G401.6 (cell line): ENCODE data around the gene MAL.

ENCODE experiments used
- FAIRE-seq: peaks from 2 replicates; lab custom pipeline; 2012; peaks lifted over from hg19 to GRCh38; lab: Jason Lieb, UNC

Gene MAL

DNA sequence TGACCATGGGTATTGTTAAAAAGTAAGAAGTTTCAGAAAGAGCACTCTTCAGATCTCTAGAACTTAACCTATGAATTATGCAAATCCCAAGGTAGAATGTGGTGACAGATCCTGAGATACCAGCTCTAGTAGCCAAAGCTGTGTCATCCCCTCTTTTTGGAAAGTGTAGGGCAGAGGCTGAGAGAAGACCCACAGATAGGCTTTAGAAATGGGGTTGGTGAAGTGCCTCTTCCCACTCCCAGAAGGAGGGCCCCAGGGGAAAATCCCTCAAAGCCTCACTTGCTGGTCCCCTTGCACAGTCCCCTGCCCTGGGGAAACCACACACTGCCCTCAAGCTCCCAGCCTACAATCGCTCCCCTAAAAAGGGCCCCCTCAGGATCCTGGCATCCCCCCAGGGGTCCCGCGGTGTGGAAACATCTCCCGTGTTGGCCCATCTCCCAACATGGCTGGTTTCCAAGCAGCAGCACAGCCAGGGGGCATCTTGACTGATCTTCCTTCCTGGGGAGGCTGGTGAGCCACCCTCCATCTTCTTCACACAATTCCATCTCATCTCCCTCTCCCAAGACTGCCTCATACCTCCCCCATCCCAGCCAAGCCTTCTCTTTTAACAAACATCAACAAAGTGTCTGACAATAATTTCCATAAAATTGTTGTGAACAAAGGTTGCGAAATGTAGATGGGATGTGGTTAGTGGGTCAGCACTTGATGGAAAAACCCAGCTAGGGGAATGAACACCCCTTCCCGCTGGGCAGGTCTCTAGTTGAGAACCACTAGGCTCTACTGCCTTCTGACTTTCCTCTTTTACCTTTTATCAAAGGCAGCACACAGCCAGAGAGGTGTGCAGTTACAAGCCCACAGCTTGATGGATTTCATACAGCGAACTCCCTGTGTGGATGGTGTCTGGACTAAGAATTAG, 25.1 kb downstream of the MAL start:
- FAIRE-seq: no peak

DNA sequence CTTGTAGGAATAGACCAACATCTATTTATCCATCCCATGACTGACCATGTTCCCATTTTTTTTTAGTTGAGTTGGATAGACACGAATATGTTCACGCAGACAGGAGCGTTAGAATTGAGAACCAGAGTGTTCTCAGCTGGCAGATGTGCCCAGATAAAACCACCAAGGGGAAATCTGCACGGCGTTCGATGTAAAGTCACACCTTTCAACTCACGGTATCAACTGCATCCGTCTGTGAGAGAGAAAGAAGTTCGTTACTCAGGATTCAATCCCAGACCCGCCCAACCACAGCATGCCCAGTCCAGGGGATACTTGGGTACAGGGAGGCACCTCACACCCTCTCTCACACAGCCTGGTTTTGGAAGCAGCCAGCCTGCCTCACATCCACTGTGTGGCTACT, 26.1 kb downstream of the MAL start:
- FAIRE-seq: no peak

DNA sequence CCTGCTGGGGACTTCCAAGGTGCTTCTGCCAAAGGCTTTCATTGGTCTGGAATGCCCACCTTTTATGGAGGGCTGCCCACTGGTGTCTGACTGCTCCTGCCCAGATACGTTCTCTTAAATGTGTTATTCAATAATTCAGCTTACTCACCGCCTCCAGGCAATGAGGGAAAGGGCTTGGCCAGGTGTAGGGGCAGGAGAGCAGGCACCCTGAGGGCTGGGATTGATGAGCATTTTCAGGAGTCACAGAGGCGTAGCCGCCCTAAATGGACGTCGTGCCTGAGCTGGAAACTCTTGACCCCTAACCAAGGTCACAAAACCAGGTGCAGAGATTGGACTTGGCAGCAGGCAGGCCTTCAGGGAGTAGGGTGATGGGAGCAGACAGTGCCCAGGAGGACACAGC, 26.8 kb downstream of the MAL start:
- FAIRE-seq: no peak

DNA sequence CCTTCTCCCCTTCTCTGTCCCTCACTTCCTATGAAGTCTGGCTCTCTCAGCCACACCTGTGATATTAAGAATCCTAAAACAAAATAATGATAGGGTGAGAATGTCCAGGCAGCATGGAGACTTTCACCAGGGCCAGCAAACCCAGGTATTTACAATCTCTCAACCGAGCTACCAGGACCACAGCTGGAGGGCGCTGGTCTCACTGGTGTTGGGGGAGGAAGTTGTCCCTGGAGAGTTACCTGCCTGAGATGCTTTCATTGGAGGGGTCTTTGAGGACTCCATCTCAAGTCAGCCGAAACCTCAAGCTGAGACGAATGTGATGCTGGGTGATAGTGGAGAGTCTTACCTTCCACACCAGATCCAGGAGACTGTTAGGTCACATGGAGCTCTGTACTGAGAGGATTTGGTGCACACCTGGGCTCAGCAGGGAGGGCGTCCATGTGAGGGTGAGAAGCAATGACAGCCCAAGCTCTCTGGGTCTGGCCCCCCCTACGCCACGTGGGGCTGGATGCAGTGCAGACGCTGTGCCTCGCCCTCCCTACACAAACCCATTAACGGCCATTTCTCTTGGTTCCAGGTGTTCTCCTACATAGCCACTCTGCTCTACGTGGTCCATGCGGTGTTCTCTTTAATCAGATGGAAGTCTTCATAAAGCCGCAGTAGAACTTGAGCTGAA, 27.4 kb downstream of the MAL start:
- FAIRE-seq: no peak

DNA sequence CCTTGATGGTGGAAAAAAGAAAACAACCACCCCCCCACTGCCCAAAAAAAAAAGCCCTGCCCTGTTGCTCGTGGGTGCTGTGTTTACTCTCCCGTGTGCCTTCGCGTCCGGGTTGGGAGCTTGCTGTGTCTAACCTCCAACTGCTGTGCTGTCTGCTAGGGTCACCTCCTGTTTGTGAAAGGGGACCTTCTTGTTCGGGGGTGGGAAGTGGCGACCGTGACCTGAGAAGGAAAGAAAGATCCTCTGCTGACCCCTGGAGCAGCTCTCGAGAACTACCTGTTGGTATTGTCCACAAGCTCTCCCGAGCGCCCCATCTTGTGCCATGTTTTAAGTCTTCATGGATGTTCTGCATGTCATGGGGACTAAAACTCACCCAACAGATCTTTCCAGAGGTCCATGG, 28.0 kb downstream of the MAL start:
- FAIRE-seq: no peak

DNA sequence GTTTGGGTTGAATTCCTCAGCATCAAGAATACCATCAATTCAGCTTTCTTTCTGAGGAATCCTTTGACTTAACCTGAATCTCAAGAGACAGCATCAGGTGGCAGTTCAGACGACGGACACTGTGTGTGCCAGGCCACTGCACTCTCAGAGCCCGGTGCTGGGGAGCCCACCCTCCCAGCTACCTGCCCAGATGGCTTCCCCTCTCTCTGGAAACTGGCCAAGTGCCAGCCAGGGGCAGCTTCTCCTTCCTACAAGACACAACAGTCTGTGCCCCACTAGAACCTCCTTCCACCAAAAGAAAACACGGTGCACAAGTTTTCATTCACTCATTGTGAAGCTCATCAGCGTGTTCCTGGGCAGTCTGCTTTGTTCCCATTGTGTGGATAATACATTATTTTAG, 28.5 kb downstream of the MAL start:
- no peak for FAIRE-seq

DNA sequence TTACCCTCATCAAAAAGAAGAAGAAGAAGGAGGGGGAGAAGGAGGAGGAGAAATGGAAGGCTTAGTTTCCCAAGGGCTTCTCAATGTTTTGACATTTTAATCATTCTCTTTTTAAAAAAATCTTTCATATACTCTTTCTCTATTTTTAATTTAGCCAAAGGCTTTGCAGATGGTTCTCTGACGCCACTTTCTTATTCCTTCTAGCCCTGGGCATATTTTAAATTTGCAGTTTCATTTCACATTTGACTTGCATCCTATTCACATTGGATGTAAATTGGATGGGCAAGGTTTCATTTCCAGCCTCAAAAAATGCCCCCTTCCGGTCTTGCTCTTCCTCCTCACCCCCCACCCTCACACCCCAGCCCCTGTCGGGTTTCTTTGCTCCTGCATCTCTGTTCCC, 29.8 kb downstream of the MAL start:
- FAIRE-seq: no peak

DNA sequence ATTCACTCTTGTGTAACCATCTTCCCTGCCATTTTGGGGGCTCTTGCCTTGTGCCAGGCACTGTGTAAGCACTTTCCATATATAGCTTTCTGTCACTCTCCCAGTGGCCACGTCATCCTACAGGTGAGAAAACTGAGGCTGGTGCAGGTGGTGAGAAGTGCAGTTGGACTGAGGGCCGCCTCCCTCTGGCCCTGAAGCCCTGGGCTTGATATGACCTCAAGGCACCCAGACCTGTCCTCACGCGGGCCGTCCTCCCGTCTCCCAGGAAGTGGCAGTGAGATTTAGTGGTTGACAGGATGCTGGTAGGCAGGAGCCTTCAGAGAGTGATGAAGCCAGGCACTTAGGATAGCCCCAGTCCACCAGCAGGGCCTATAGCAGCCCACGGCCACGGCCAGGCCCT, 30.5 kb downstream of the MAL start:
- no peak for FAIRE-seq

DNA sequence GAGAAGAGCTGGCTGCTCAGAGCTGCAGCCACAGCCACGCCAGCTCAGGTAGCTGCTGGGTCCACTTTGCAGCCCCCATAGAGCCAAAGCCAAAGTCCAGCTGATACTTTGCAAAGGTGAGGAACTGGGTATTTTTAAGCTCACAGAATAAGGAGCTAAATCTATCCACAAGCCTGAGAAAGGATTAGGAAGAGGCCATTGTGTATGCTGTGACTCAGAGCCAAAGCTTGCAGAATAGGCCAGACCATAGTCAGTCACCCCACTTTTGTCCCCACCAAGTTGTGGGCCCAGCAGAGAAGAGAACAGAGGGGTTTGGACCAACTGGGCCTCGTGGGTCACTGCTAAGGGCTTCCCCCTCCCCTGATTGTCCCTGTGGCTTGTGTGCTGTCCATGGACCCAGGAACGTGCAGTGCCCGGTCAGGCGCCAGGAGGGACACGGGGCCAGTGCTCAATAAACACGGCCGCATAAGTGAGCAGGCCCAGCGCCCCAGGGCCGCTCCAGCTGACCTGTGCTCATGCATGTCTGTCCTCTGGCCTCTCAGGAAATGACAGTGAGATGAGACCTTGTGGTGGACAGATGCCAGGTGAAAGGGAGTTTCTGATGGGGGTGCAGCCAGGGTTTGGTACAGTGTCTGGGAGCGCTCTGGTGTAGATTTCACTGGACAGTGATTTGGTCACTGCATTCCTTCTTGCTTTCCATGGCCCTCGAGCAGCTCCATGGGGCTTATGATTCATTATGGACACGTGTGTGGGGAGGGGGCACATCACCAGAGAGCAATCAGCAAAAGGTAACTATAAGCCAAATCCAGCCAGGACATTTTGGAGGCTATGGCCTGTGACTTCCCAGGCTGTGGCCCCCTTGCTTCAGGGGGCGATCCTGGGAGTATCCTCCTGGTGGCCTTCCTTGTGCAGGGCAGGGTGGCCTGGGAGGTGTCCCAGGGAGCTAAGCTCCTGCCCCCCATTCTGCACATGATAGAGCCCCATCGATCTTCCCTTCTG, 31.3 kb downstream of the MAL start:
- no peak for FAIRE-seq

DNA sequence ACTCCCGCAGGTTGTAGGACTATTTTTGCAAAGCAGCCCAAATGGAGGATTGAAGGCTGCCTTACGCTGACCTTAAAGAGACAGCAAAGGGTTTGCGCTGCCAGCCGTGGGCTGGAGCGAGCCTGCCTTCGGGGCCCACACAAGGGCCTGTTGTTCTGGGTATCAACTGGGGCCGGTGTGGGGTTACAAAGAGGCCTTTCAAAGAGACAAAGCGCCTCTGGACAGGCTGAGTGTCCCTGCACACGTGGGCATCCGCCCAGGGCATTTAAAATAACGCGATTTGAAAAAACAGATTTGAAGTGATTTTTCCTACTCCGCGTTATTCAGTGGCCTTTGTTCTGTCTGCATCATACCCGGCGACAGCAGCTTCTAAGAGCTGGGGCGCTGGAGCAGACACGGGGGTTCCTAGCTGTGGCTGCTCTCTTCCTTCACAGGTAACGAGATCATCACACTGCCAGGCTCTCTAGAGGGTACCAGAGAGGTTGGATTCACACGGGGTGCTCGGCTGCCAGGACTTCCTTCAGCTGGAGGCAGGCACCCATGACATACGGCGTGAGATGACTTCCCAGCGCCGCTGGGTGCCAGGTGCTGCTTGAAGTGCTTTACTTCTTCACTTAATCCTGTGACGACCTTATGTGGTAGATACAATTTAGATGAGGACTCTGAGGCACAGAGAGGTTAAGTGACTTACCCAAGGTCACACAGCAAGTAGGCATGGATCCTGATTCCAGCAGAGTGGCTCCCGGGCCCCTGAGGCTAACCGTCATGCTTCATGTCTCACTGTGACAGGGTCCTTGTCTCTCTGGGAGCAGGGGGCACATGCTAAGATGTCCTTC, 32.2 kb downstream of the MAL start:
- FAIRE-seq: no peak

DNA sequence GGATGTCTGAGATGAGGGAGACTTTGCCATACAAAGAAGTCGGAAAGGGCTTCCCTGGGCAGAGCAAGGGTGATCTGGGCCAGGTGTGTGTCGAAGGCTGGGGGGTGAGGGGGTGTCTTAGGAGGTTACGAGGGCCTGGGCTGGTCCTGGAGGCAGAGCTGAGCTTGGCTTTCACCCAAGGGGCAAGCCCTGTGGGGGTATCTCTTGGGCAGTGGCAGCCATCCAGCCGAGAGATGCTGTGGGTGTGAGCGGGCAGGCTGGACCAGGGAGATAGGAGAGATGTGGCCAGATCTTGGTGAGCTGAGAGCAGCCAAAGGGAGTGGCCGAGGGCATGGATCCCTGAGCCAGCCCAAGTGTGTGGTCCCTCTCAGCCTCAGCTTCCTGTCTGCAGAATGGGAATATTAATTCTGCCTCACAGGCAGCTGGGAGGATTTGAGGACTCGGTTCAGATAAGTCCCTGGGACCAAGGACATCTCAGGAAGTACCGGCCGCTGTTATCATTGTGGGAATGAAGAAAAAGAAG, 33.0 kb downstream of the MAL start:
- FAIRE-seq: no peak

DNA sequence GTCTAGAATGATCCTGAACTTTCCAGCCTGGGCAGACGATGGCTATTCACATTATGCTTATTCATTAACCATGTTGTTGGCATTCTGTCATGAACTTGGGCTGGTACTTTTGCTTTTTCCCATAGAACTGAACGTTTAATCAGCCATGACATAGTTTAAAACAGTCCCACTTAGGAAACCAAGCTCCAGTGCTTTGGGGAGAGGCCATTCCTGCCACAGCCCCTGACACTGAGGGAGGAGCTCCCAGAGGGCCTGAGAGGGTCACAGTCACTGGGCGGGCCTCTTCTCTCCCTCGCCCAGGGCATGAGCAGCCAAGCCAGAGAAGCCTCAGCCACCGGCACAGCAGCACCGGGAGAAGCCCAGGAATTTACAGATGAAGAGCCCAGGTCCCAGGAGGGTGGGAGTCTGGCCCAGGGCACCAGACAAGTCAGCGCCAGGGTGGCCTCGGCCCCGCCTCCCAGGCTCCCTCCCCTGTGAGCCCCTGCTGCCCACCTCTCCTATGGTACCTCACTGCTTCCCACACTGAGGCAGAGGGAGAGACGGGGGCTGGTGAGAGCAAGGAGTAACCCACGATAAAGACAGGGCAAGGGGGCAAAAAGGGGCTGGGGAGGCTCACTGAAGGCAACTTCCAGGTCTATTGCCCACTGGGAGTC, 33.6 kb downstream of the MAL start:
- no peak for FAIRE-seq

DNA sequence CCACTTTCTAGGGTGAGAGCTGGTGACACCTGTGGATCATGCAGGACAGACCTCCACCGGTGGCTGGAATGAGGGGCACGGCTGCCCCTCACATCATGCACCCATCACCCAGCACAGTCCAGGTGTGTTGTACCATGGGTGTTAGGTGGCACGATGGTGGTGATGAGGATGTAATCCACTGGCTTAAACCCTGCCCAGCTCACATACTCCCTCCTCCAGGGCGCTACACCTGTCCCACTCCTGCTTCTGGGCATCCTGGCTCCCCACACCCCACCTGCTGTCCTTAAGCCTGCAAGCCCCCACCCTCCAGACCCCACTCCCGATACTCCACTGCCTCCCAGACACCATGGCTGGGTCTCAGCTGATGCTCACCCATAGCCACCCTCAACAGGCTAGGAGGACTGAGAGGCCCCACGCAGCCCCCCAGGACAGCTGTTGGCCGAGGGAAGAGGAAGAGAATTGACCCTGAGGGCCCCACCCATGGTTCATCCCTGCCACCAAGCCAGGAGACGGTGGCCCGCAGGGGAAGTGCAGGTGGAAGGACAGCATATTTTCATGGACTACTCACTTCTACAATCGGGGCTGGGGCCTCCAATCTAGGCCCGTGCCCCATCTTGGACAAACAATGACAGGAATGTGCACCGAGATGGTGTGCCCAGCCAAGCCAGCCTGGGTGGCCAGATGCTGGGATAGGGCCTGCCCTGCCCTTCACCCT, 34.3 kb downstream of the MAL start:
- no peak for FAIRE-seq

DNA sequence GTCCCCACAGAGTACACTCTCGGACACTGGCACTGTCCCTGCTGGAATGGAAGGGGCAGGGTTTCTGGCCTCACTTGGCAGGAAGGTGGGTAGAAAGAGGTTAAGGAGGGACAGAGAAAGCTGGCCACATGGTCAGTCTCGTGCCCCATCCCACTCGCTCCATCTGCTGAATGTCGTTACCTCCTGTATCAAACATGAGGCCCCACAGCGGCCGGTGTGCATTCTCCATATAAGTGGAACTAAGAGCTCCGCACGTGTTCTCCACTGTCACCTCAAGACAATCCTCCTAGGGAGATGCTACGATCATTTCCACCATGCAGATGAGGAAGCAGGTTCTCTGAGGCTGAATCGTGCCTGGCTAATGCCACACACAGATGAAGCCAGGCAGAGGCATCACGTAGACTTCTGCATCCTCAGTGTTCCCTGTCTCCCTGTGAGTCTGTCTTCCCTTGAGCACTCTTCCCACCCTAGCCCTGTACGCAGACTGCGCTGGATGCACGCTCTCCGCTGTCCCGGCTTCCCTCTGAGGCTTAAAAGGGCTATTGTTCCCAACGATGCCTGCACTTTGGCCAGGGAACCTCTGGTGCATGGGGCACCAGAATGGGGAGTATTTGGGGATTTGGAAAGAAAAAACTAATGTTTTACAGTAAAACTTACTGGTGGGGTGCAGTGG, 35.1 kb downstream of the MAL start:
- no peak for FAIRE-seq

DNA sequence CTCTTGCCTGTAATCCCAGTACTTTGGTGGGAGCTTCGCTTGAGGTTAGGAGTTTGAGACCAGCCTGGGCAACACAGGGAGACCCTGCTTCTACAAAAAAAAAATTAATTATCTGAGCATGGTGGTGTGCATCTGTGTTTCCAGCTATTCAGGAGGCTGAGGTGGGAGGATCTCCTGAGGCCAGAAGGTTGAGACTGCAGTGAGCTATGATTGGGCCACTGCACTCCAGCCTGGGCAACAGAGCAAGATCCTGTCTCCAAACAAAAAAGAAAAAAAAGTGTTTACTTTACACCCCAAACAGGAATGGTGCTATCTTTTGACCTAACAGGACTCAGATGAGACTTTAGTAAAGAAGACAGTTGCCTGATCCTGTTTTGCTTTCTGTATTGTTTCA, 35.6 kb downstream of the MAL start:
- no peak for FAIRE-seq

DNA sequence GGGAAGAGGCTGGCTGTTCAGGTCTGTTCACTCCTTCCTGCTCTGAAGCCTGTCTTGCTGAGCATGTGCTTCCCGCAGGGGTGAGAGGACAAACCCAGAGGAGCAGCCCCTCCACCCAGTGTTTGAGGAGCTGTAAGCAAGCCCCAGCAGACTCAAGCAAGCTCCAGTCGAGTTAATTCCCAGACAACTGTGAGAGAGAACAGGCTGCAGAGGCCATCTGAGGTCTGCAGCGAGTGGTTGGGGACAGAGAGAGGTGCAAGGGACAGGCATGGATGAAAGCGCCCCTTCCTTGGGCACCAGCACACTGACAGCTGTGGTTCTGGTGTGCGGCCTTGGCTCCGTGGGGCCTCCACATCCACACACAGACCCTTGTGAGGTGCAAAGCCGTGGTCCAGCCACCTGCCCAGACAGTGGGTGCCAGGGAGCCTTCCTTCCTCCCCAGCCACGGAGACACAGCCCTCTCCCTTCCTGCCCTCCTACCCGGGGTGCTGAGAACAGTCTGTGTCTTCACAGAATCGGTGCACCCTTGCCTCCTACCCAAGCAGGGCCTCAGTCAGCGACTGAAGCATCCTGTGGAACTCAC, 36.2 kb downstream of the MAL start:
- no peak for FAIRE-seq

DNA sequence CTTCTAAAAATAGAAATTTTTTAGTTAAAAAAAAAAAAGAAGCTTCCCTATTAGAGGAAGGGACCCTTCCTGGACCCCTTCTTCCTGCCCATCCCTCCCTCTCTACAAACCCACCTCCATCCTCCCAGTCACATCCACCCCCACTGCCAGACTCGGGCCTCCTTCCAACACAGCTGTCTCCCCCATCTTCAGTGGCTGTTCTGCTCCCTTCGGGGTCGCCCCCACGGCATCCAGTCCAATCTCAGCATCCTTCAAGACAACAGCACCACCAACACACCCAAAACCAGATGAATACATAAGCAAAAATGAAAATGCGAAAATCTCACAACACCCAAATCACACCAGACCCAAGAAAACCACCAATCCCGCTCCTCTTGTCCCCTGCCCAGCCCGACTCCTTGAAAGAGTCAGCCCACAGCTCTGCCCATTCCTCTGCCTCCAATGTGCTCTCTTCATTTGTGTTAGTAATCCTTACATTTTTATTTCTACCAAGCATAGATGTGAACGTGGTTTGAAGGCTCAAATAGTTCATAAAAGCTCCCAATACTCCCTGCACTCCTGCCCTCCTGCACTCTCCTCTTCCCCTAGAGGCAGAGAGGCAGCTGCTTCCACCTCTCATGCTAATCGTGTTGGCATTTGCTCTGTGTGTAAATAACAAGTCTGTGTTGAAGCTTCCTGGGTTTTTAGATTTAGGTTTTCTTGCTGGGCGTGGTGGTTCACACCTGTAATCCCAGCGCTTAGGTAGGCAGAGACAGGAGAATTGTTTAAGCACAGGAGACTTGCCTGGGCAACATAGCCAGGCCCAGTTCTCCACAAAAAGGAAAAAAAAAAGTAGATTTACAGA, 37.0 kb downstream of the MAL start:
- FAIRE-seq: no peak
